Astrocyte of the spinal cord (primary cell): ENCODE measurements around the gene MSI2.

ENCODE experiments used
- DNase-seq: peaks from one replicate; pipeline ENCODE4 v3.0.0; 2011; ENCODE audit warnings: low read depth, low spot score
- H3K4me3 ChIP-seq: 2 replicates; pipeline ENCODE4 v1.5.1; 2011; ENCODE audit warnings: low read depth, mild to moderate bottlenecking, low read length, moderate library complexity
- in situ Hi-C: cut with HindIII; loops from 2 replicates; pipeline ENCODE4 v1.10.0; 2017; ENCODE audit warnings: low sequenced_read_pairs
- TF ChIP-seq, protein P1 (sequence below): IDR thresholded peaks from 2 replicates; pipeline ENCODE4 v1.5.1; 2012; ENCODE audit warnings: low read depth, mild to moderate bottlenecking, low read length, inconsistent platforms

MSI2 gene

DNA sequence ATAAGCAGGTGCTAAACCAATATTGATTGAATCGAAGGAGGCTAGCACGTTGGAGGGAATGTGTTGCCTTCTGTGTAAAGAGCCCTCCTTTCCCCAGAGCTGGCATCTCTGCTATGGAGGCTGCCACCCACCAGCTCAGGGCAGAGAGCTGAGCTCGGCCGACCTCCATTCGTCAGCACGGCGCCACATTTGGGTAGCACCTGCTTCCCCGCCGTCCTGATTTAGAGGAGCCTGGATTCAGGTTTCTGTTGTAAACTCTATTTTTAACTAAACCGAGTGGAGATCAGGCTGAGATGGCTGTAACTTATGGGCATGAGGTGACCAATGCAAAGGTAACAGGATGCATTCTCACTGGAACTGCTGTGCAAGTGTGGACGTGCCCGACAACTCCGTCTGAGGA lies 316.3 kb downstream of the MSI2 start:
- no peak for DNase-seq
- TF ChIP-seq, protein P1, sequence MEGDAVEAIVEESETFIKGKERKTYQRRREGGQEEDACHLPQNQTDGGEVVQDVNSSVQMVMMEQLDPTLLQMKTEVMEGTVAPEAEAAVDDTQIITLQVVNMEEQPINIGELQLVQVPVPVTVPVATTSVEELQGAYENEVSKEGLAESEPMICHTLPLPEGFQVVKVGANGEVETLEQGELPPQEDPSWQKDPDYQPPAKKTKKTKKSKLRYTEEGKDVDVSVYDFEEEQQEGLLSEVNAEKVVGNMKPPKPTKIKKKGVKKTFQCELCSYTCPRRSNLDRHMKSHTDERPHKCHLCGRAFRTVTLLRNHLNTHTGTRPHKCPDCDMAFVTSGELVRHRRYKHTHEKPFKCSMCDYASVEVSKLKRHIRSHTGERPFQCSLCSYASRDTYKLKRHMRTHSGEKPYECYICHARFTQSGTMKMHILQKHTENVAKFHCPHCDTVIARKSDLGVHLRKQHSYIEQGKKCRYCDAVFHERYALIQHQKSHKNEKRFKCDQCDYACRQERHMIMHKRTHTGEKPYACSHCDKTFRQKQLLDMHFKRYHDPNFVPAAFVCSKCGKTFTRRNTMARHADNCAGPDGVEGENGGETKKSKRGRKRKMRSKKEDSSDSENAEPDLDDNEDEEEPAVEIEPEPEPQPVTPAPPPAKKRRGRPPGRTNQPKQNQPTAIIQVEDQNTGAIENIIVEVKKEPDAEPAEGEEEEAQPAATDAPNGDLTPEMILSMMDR: no peak
- in situ Hi-C loops: no loop called here
- H3K4me3 ChIP-seq: no peak overlapping the region

DNA sequence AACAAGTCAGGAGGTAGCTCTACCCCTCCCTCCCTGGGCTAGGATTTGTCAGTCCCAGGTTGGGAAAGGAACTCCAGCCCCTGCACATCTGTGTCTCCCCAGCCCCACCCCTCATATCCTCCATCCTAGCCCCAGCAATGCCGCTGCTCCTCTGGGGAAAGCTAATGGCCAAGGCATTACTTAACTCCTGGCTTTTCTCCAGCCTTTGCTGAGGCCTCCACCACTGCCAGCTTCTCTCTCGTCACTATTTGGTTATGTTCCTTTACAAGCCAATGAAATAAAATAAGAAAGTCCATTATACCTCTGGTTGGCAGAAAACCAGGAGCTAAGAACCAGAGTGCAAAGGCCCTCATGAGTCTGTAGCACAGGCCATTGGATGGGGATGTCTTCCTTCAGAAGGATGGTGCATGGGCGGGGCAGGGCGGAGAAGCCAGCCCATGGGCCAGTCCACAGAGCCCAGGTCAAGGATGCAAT lies 317.8 kb downstream of the MSI2 start:
- DNase-seq: peak; percentile 72
- in situ Hi-C loops: no loop called here
- TF ChIP-seq, protein P1: no peak
- H3K4me3 ChIP-seq: no peak overlapping the region

DNA sequence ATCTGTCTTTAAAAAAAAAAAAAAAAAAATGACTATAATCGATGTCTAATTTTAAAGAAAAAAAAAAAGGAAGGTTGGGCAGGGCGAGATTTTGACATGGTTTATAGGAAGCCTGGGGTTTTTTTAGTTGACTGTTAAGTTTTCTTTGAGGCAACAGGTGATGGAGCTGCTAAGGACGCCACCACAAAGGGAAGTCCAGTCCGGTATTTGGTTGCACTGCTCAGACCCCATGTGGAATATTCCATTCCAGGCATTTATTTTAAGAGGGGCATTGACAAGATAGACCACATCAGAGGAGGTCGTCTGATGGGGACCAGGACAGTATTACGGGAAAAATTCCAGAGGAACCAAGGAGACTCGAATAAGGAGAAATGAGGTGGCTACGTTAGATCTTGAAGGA lies 320.4 kb downstream of the MSI2 start:
- no peak for DNase-seq
- no peak overlapping the region for H3K4me3 ChIP-seq
- in situ Hi-C loops: no loop called here
- TF ChIP-seq, protein P1: no peak

DNA sequence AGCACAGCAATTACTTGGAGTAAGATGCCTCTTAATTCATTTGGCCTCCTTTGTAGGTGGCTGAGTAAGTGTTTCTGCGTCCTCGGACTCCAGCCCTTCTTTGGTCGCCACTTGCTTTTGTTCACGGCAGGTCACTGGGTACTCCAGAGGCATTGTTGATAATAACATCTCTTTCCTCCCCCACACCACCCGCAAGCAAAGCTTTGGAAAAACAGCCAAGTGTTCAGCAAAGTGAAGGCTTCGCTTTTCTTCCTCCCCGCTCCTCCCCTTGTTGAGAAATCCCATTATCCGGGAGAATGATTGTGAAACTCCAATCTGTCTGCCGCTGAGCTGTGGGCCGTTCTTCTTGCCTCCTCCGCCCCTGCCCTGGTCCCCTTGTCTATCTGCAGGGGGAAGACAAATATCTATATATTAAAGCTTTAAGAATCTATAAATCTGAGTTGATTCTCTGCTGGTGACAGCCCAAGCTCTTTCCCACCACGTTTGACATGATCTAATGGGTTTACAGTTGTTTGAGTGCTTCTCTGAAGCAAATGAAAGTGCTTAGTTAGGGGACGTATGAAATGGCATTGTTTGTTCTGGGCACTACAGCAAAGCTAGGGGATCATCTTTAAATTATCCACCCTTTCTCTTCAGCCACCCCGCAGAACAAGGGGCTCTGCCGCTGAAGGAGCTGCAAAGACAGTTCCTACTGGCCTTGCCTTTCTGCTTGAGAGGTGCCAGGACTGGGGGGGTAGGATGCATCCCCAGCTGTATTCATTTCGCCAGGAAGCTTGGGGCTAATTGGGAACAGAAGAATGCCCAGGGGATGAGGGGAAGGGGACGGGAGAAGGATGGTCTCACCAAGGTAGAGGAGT lies 321.7 kb downstream of the MSI2 start:
- in situ Hi-C loops: no loop called here
- DNase-seq: peak; percentile 71
- TF ChIP-seq, protein P1: no peak
- peak overlapping the region; percentile 21 for H3K4me3 ChIP-seq

DNA sequence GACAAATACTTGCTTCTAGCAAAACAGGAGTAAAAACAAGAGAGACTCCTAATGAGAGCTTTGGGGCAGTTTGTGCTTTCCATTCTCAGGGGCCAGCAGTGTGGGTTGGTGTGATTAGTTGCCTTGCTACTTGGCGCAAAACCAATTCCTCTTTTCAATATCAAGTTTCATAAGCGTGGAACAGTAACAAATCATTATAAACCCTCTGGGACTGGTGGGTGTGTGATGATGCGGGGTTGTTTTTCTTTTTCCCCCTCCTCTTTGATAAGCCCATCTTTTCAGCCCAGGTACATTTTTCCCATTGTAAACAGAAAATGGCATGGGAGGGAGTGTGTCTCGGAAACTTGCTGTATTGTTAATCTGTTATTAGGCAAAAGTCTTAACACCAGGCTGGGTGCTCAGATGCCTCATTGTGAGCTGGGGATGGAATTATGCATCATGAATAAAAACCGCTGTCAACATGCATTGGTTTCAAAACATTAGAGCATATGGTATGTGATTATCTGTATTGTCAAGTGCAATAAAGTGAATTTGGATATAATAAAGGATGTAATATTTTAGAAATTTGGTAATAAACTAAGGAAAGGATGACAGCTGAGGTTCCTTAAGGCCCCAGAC lies 322.4 kb downstream of the MSI2 start:
- TF ChIP-seq, protein P1: no peak
- no peak overlapping the region for H3K4me3 ChIP-seq
- in situ Hi-C loops: no loop called here
- no peak for DNase-seq

DNA sequence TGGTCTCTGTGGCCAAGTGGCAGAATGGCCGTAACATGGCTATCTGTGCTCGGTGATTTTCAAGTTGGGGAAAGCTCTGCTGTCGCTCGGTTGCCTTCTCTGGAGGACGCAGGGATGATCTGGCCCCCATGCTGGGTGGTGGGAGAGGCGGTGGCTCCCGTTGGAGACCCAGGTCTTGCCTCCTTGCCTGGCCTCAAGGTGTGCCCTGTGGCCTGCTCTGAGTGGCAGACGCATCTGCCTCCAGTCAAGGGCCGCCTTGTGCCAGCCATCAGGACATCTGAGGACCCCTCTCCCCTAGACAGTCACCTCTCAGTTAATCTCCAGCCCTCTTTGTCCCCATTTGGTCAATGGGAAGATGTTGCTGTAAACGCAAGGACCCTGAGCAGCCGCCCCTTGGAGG lies 322.9 kb downstream of the MSI2 start:
- H3K4me3 ChIP-seq: no peak overlapping the region
- TF ChIP-seq, protein P1: no peak
- DNase-seq: no peak
- in situ Hi-C loops: no loop called here
